ENCODE results near the gene RTN4R. TPM values are rescaled to one million over a fixed set of nuclear protein-coding genes. Genes with fewer than 3 reads are reported as not detected.

Gene RTN4R
- total RNA-seq, 1 experiment from 2014 or later: 19.0 TPM

GRCh38 chr22:20223421-20224255 is 44.5 kb downstream of the RTN4R start:
- no peaks in the 10 kb centered on the region for H3K79me2 ChIP-seq (ENCODE audit: insufficient read depth, low read length)
- CTCF ChIA-PET: no interaction called here
- no peaks in the 10 kb centered on the region for H3K9me2 ChIP-seq (ENCODE audit: insufficient read depth)
- intact Hi-C loops (cut with micrococcal nuclease): no loop called here
- no peak for TF ChIP-seq POLR2AphosphoS5 (IDR thresholded peaks at IDR 0.05; ENCODE audit: low read depth, low read length)
- no peak for TF ChIP-seq CTCF (IDR thresholded peaks at IDR 0.05 in 2 of 3, conservative IDR thresholded peaks at IDR 0.05 in 1 of 3; ENCODE audit: borderline replicate concordance in 1 of 3, insufficient read depth in 1 of 3, low read depth in 2 of 3, low read length in 2 of 3)
- no peak for TF ChIP-seq ZFX (IDR thresholded peaks at IDR 0.05)
- no peak for TF ChIP-seq SP1 (IDR thresholded peaks at IDR 0.05; ENCODE audit: low read depth)
- TF ChIP-seq SRF (IDR thresholded peaks at IDR 0.05; ENCODE audit: low read depth): no peak
- TF ChIP-seq, protein P1, sequence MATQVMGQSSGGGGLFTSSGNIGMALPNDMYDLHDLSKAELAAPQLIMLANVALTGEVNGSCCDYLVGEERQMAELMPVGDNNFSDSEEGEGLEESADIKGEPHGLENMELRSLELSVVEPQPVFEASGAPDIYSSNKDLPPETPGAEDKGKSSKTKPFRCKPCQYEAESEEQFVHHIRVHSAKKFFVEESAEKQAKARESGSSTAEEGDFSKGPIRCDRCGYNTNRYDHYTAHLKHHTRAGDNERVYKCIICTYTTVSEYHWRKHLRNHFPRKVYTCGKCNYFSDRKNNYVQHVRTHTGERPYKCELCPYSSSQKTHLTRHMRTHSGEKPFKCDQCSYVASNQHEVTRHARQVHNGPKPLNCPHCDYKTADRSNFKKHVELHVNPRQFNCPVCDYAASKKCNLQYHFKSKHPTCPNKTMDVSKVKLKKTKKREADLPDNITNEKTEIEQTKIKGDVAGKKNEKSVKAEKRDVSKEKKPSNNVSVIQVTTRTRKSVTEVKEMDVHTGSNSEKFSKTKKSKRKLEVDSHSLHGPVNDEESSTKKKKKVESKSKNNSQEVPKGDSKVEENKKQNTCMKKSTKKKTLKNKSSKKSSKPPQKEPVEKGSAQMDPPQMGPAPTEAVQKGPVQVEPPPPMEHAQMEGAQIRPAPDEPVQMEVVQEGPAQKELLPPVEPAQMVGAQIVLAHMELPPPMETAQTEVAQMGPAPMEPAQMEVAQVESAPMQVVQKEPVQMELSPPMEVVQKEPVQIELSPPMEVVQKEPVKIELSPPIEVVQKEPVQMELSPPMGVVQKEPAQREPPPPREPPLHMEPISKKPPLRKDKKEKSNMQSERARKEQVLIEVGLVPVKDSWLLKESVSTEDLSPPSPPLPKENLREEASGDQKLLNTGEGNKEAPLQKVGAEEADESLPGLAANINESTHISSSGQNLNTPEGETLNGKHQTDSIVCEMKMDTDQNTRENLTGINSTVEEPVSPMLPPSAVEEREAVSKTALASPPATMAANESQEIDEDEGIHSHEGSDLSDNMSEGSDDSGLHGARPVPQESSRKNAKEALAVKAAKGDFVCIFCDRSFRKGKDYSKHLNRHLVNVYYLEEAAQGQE (IDR thresholded peaks at IDR 0.05; ENCODE audit: low read depth): no peak
- no peaks in the 10 kb centered on the region for H4K20me1 ChIP-seq (ENCODE audit: insufficient read depth)
- no peaks in the 10 kb centered on the region for H3K36me3 ChIP-seq (ENCODE audit: control insufficient read depth in 1 of 2, insufficient read depth in 2 of 2, low read length in 2 of 2)
- RAD21 ChIA-PET (ENCODE audit: low non-redundant PET in 1 of 2, low total read pairs in 2 of 2, uncharacterized antibody in 2 of 2, unreplicated experiment in 2 of 2): no interaction called here
- H3K27me3 ChIP-seq (ENCODE audit: insufficient read depth, low read length): no peaks in the 10 kb centered on the region
- no peak overlapping the region for H3K4me2 ChIP-seq (ENCODE audit: low read length)
- no peak for ATAC-seq
- no peak overlapping the region for H3K27ac ChIP-seq (ENCODE audit: low read depth, low read length)
- no peak overlapping the region for H3K9ac ChIP-seq (ENCODE audit: low read length)
- H3K9me3 ChIP-seq (ENCODE audit: control insufficient read depth in 1 of 2, insufficient read depth in 1 of 2, low read depth in 1 of 2, low read length in 2 of 2): peaks cover 0 to 14% of the 10 kb centered on the region in 2 experiments; a peak in 1 of 4 replicates
- H3K4me3 ChIP-seq (replicated peaks in 1 of 2; ENCODE audit: low read depth in 1 of 2, low read length in 2 of 2): no peak overlapping the region
- no peak for DNase-seq (ENCODE audit: low read depth, low spot score)
- H2AFZ ChIP-seq (ENCODE audit: low read depth, low read length, poor library complexity, severe bottlenecking): no peak overlapping the region
- POLR2A ChIA-PET: interaction anchor here (1.0 kb wide), 1 partner anchor 12 kb away, joined by 4 read pairs; no protein-coding TSS in a partner anchor
- H3K4me1 ChIP-seq (ENCODE audit: control insufficient read depth in 1 of 2, insufficient read depth in 2 of 2, low read length in 2 of 2): no peaks in the 10 kb centered on the region
- no TSS peak for BruUV-seq (replicated peaks)

Data from HCT116 (cell line).